Muscle layer of duodenum (tissue), 2 donors: Measurements from ENCODE around the gene NDUFB3.
"Not testable (repeated sequence)": the region's sequence is repeated elsewhere in the genome, so short reads cannot be mapped to it uniquely, and the experiment has no call there.

ENCODE experiments used
- H3K27ac ChIP-seq: one replicate; pipeline ENCODE4 v1.7.0; 2013; ENCODE audit warnings: mild to moderate bottlenecking, low read length
- H3K27me3 ChIP-seq: one replicate; pipeline ENCODE4 v1.7.0; 2013; ENCODE audit warnings: low read depth, mild to moderate bottlenecking, control low read depth, low read length
- H3K36me3 ChIP-seq, 2 donors: one replicate each; pipeline ENCODE4 v1.7.0; 2013; ENCODE audit warnings: low read length in 2 of 2, control low read depth in 1 of 2, mild to moderate bottlenecking in 1 of 2; ENCODE audit not compliant: insufficient read depth in 2 of 2, control insufficient read depth in 1 of 2
- H3K4me1 ChIP-seq, 2 donors: one replicate each; pipeline ENCODE4 v1.7.0; 2013; ENCODE audit warnings: low read length in 2 of 2, mild to moderate bottlenecking in 2 of 2, control low read depth in 1 of 2, moderate library complexity in 1 of 2; ENCODE audit not compliant: insufficient read depth in 2 of 2, control insufficient read depth in 1 of 2
- H3K4me3 ChIP-seq, 2 donors: one replicate each; pipeline ENCODE4 v1.7.0; 2013; ENCODE audit warnings: low read length in 2 of 2, low read depth in 1 of 2, mild to moderate bottlenecking in 1 of 2
- H3K9me3 ChIP-seq, 2 donors: one replicate each; pipeline ENCODE4 v1.7.0; 2013; ENCODE audit warnings: low read length in 2 of 2, control low read depth in 1 of 2, mild to moderate bottlenecking in 1 of 2; ENCODE audit not compliant: control insufficient read depth in 1 of 2
- donor health status: healthy.

Gene NDUFB3

GRCh38 chr2:201116959-201117734, 45.3 kb downstream of the NDUFB3 start:
- Histone ChIP-seq H3K27me3 (no peaks in the 10 kb centered on the region), H3K4me3 (peak overlapping the region; percentile 87 to 96), H3K9me3 (no peaks in the 10 kb centered on the region), H3K36me3 (peaks cover 0 to 8% of the 10 kb centered on the region in 2 donors), H3K27ac (peak overlapping the region; percentile 98), H3K4me1 (peaks cover 3 to 15% of the 10 kb centered on the region in 2 donors)

- H3K27me3 ChIP-seq, H3K36me3 ChIP-seq, H3K9me3 ChIP-seq: not testable (repeated sequence)
- Histone ChIP-seq H3K4me3 (peak overlapping the region; percentile 87 to 96), H3K4me1 (peaks cover 8 to 15% of the 10 kb centered on the region in 2 donors), H3K27ac (peak overlapping the region; percentile 98)
Measured at GRCh38 chr2:201117735-201118094, 45.9 kb downstream of the NDUFB3 start.

GRCh38 chr2:201118121-201118960, 46.5 kb downstream of the NDUFB3 start:
- Histone ChIP-seq H3K27ac (peak overlapping the region; percentile 98), H3K27me3 (no peaks in the 10 kb centered on the region), H3K9me3 (no peaks in the 10 kb centered on the region), H3K4me3 (peak overlapping the region; percentile 87 to 96), H3K4me1 (peaks cover 13 to 22% of the 10 kb centered on the region in 2 donors), H3K36me3 (peaks cover 0 to 8% of the 10 kb centered on the region in 2 donors)

GRCh38 chr2:201118961-201119854, 47.4 kb downstream of the NDUFB3 start:
- H3K4me1 ChIP-seq: peaks cover 21 to 30% of the 10 kb centered on the region in 2 donors
- no peaks in the 10 kb centered on the region for H3K27me3 ChIP-seq
- H3K9me3 ChIP-seq: no peaks in the 10 kb centered on the region
- H3K27ac ChIP-seq: peak overlapping the region; percentile 98
- peaks cover 0 to 8% of the 10 kb centered on the region in 2 donors for H3K36me3 ChIP-seq
- peak overlapping the region; percentile 87 to 96 for H3K4me3 ChIP-seq

GRCh38 chr2:201122276-201122675, 50.5 kb downstream of the NDUFB3 start:
- H3K4me3 ChIP-seq: peak overlapping the region; percentile 34 to 87
- H3K27ac ChIP-seq: peak overlapping the region; percentile 27
- H3K9me3 ChIP-seq: no peaks in the 10 kb centered on the region
- no peaks in the 10 kb centered on the region for H3K36me3 ChIP-seq
- peaks cover 42 to 54% of the 10 kb centered on the region in 2 donors for H3K4me1 ChIP-seq
- H3K27me3 ChIP-seq: no peaks in the 10 kb centered on the region

- peak overlapping the region; percentile 5 to 37 for H3K4me3 ChIP-seq
- H3K27me3 ChIP-seq: no peaks in the 10 kb centered on the region
- H3K9me3 ChIP-seq: no peaks in the 10 kb centered on the region
- peaks cover 58 to 63% of the 10 kb centered on the region in 2 donors for H3K4me1 ChIP-seq
- H3K36me3 ChIP-seq: peaks cover 5 to 8% of the 10 kb centered on the region in 2 donors
- peak overlapping the region; percentile 88 for H3K27ac ChIP-seq
Measured at GRCh38 chr2:201126308-201127151, 54.7 kb downstream of the NDUFB3 start.

- Histone ChIP-seq H3K36me3 (peaks cover 5 to 8% of the 10 kb centered on the region in 2 donors), H3K4me1 (peaks cover 58 to 65% of the 10 kb centered on the region in 2 donors), H3K27ac (peak overlapping the region; percentile 88), H3K9me3 (no peaks in the 10 kb centered on the region), H3K27me3 (no peaks in the 10 kb centered on the region), H3K4me3 (peak overlapping the region; percentile 5 to 37)
Measured at GRCh38 chr2:201127152-201127511, 55.3 kb downstream of the NDUFB3 start.

GRCh38 chr2:201127570-201127969, 55.8 kb downstream of the NDUFB3 start:
- Histone ChIP-seq H3K4me3 (peak overlapping the region; percentile 5 to 28), H3K4me1 (peaks cover 55 to 65% of the 10 kb centered on the region in 2 donors), H3K9me3 (no peaks in the 10 kb centered on the region), H3K27me3 (no peaks in the 10 kb centered on the region), H3K36me3 (peaks cover 5 to 8% of the 10 kb centered on the region in 2 donors), H3K27ac (peak overlapping the region; percentile 88)

GRCh38 chr2:201128033-201128432, 56.2 kb downstream of the NDUFB3 start:
- peaks cover 50 to 62% of the 10 kb centered on the region in 2 donors for H3K4me1 ChIP-seq
- no peak overlapping the region for H3K4me3 ChIP-seq
- H3K27ac ChIP-seq: peak overlapping the region; percentile 88
- no peaks in the 10 kb centered on the region for H3K9me3 ChIP-seq
- no peaks in the 10 kb centered on the region for H3K27me3 ChIP-seq
- H3K36me3 ChIP-seq: peaks cover 7 to 8% of the 10 kb centered on the region in 2 donors

GRCh38 chr2:201128933-201129505, 57.2 kb downstream of the NDUFB3 start:
- Histone ChIP-seq H3K27me3 (no peaks in the 10 kb centered on the region), H3K4me3 (peak overlapping the region in 1 of 2 donors; percentile 9), H3K36me3 (peaks cover 8 to 11% of the 10 kb centered on the region in 2 donors), H3K27ac (peak overlapping the region; percentile 86), H3K4me1 (peaks cover 41 to 52% of the 10 kb centered on the region in 2 donors), H3K9me3 (no peaks in the 10 kb centered on the region)
